ENCODE results near the gene CPNE9. TPM values are rescaled to one million over a fixed set of nuclear protein-coding genes. Genes with fewer than 3 reads are reported as not detected.

The CPNE9 gene
- total RNA-seq, 1 experiment from 2014 or later = not detected

GRCh38 chr3:9767418-9767817 is 63.8 kb downstream of the CPNE9 start:
- BruUV-seq (replicated peaks) = no TSS peak
- H3K4me1 ChIP-seq = peaks cover 8% of the 10 kb centered on the region
- POLR2A ChIA-PET = no interaction called here
- H3K36me3 Mint-ChIP-seq (ENCODE audit: insufficient read depth, unreplicated experiment) = peaks cover 11% of the 10 kb centered on the region
- no peaks in the 10 kb centered on the region for H3K27me3 Mint-ChIP-seq (ENCODE audit: insufficient read depth, unreplicated experiment)
- H3K4me3 Mint-ChIP-seq (ENCODE audit: unreplicated experiment) = no peak overlapping the region
- intact Hi-C loops (cut with micrococcal nuclease; ENCODE audit: unreplicated experiment) = no loop called here
- TF ChIP-seq CTCF (IDR thresholded peaks at IDR 0.05; ENCODE audit: insufficient read depth in 1 of 2, low read depth in 1 of 2, low read length in 1 of 2, severe bottlenecking in 1 of 2, unreplicated experiment in 1 of 2) = no peak
- no peaks in the 10 kb centered on the region for H3K9me3 Mint-ChIP-seq (ENCODE audit: unreplicated experiment)
- no peaks in the 10 kb centered on the region for H3K27me3 ChIP-seq (replicated peaks; ENCODE audit: control insufficient read depth, insufficient read depth, low read length)
- no peaks in the 10 kb centered on the region; the same call in 1 of the 2 replicates for H3K36me3 ChIP-seq (ENCODE audit: control insufficient read depth, insufficient read depth, low read length)
- no peaks in the 10 kb centered on the region for H3K9me3 ChIP-seq
- no peak for DNase-seq
- no peak overlapping the region for H3K27ac Mint-ChIP-seq (ENCODE audit: unreplicated experiment)
- no peak overlapping the region for H3K4me3 ChIP-seq (ENCODE audit: low read depth, low read length)
- CTCF ChIA-PET = no interaction called here
- H3K4me1 Mint-ChIP-seq (ENCODE audit: low read depth, unreplicated experiment) = peaks cover 7% of the 10 kb centered on the region

GRCh38 chr3:9768141-9768775 is 64.6 kb downstream of the CPNE9 start:
- Mint-ChIP-seq H3K27me3 (ENCODE audit: insufficient read depth, unreplicated experiment) (no peaks in the 10 kb centered on the region), H3K9me3 (ENCODE audit: unreplicated experiment) (no peaks in the 10 kb centered on the region), H3K4me3 (ENCODE audit: unreplicated experiment) (no peak overlapping the region), H3K36me3 (ENCODE audit: insufficient read depth, unreplicated experiment) (peaks cover 11% of the 10 kb centered on the region), H3K4me1 (ENCODE audit: low read depth, unreplicated experiment) (peaks cover 7% of the 10 kb centered on the region), H3K27ac (ENCODE audit: unreplicated experiment) (no peak overlapping the region)
- DNase-seq = no peak
- ChIA-PET POLR2A (no interaction called here), CTCF (no interaction called here)
- no peaks in the 10 kb centered on the region; the same call in 1 of the 2 replicates for H3K36me3 ChIP-seq (ENCODE audit: control insufficient read depth, insufficient read depth, low read length)
- H3K4me1 ChIP-seq = peaks cover 8% of the 10 kb centered on the region
- no peaks in the 10 kb centered on the region for H3K9me3 ChIP-seq
- no peaks in the 10 kb centered on the region for H3K27me3 ChIP-seq (replicated peaks; ENCODE audit: control insufficient read depth, insufficient read depth, low read length)
- no peak for TF ChIP-seq CTCF (IDR thresholded peaks at IDR 0.05; ENCODE audit: insufficient read depth in 1 of 2, low read depth in 1 of 2, low read length in 1 of 2, severe bottlenecking in 1 of 2, unreplicated experiment in 1 of 2)
- no peak overlapping the region for H3K4me3 ChIP-seq (ENCODE audit: low read depth, low read length)
- BruUV-seq (replicated peaks) = no TSS peak
- intact Hi-C loops (cut with micrococcal nuclease; ENCODE audit: unreplicated experiment) = no loop called here

- no peaks in the 10 kb centered on the region for H3K9me3 Mint-ChIP-seq (ENCODE audit: unreplicated experiment)
These were observed 65.4 kb downstream of the CPNE9 start for GRCh38 chr3:9769012-9769411.

More at GRCh38 chr3:9769012-9769411, 65.4 kb downstream of the CPNE9 start:
- intact Hi-C loops (cut with micrococcal nuclease; ENCODE audit: unreplicated experiment) = no loop called here
- no peak for TF ChIP-seq CTCF (IDR thresholded peaks at IDR 0.05; ENCODE audit: insufficient read depth in 1 of 2, low read depth in 1 of 2, low read length in 1 of 2, severe bottlenecking in 1 of 2, unreplicated experiment in 1 of 2)
- peaks cover 7% of the 10 kb centered on the region for H3K4me1 Mint-ChIP-seq (ENCODE audit: low read depth, unreplicated experiment)
- Histone ChIP-seq H3K27me3 (replicated peaks; ENCODE audit: control insufficient read depth, insufficient read depth, low read length) (no peaks in the 10 kb centered on the region), H3K4me3 (ENCODE audit: low read depth, low read length) (peak overlapping the region; percentile 62), H3K4me1 (peaks cover 8% of the 10 kb centered on the region), H3K36me3 (ENCODE audit: control insufficient read depth, insufficient read depth, low read length) (no peaks in the 10 kb centered on the region; the same call in 1 of the 2 replicates), H3K9me3 (no peaks in the 10 kb centered on the region)
- H3K4me3 Mint-ChIP-seq (ENCODE audit: unreplicated experiment) = peak overlapping the region; percentile 61
- DNase-seq = no peak
- BruUV-seq (replicated peaks) = no TSS peak
- no peaks in the 10 kb centered on the region for H3K27me3 Mint-ChIP-seq (ENCODE audit: insufficient read depth, unreplicated experiment)
- peak overlapping the region; percentile 0 for H3K27ac Mint-ChIP-seq (ENCODE audit: unreplicated experiment)
- POLR2A ChIA-PET = interaction anchor here (0.5 to 0.6 kb wide), 2 partner anchors 20 to 211 kb away, joined by 3 to 4 read pairs; no protein-coding TSS in a partner anchor
- peaks cover 11% of the 10 kb centered on the region for H3K36me3 Mint-ChIP-seq (ENCODE audit: insufficient read depth, unreplicated experiment)
- CTCF ChIA-PET = no interaction called here
